Neural progenitor cell (in vitro differentiated cells): ENCODE data around the gene AKR1A1. TPM values are rescaled to one million over a fixed set of nuclear protein-coding genes. Genes with fewer than 3 reads are reported as not detected.

Source experiments
- DNase-seq: peaks from one replicate; pipeline ENCODE4 v3.0.0-alpha.2; 2016; ENCODE audit warnings: low spot score
- H2AFZ ChIP-seq: fragments of 200-600 bp; sonication (generic); replicated peaks from 2 replicates; pipeline ENCODE4 v1.6.1; 2016; ENCODE audit warnings: antibody characterized with exemption
- H3F3A ChIP-seq: fragments of 200-600 bp; sonication (generic); 2 replicates; pipeline ENCODE4 v1.6.1; 2016; ENCODE audit warnings: antibody characterized with exemption, low read depth
- H3K27ac ChIP-seq: fragments of 200-600 bp; sonication (generic); 2 replicates; pipeline ENCODE4 v1.5.1; 2016; ENCODE audit warnings: mild to moderate bottlenecking
- H3K27me3 ChIP-seq: fragments of 200-600 bp; sonication (generic); 2 replicates; pipeline ENCODE4 v1.6.1; 2016; ENCODE audit warnings: mild to moderate bottlenecking, moderate library complexity
- H3K36me3 ChIP-seq: fragments of 200-600 bp; sonication (generic); 2 replicates; pipeline ENCODE4 v1.5.1; 2016
- H3K4me1 ChIP-seq: fragments of 200-600 bp; sonication (generic); 2 replicates; pipeline ENCODE4 v1.6.1; 2016; ENCODE audit warnings: mixed run types
- H3K4me2 ChIP-seq: fragments of 200-600 bp; sonication (generic); 2 replicates; pipeline ENCODE4 v1.6.1; 2016
- H3K4me3 ChIP-seq: fragments of 200-600 bp; sonication (generic); 2 replicates; pipeline ENCODE4 v1.5.1; 2016
- H3K79me2 ChIP-seq: fragments of 200-600 bp; sonication (generic); 2 replicates; pipeline ENCODE4 v1.6.1; 2016; ENCODE audit warnings: low read depth
- H3K9ac ChIP-seq: fragments of 200-600 bp; sonication (generic); 2 replicates; pipeline ENCODE4 v1.6.1; 2016
- H3K9me3 ChIP-seq: fragments of 200-600 bp; sonication (generic); 2 replicates; pipeline ENCODE4 v1.5.1; 2016; ENCODE audit warnings: low read depth
- H4K20me1 ChIP-seq: fragments of 200-600 bp; sonication (generic); 2 replicates; pipeline ENCODE4 v1.6.1; 2016; ENCODE audit warnings: low read depth
- H3K27ac Mint-ChIP-seq: 3 replicates; pipeline ENCODE4 v1.8.0; 2021; ENCODE audit warnings: mixed read lengths
- H3K27me3 Mint-ChIP-seq: 2 replicates; pipeline ENCODE4 v1.8.0; 2022; ENCODE audit warnings: low read depth, mild to moderate bottlenecking, inconsistent platforms, moderate library complexity, mixed read lengths; ENCODE audit not compliant: insufficient read depth
- H3K36me3 Mint-ChIP-seq: 3 replicates; pipeline ENCODE4 v1.8.0; 2021; ENCODE audit warnings: mixed read lengths
- H3K4me1 Mint-ChIP-seq: 3 replicates; pipeline ENCODE4 v1.8.0; 2021; ENCODE audit warnings: mixed read lengths
- H3K4me3 Mint-ChIP-seq: 3 replicates; pipeline ENCODE4 v1.8.0; 2021; ENCODE audit warnings: mild to moderate bottlenecking, moderate library complexity, mixed read lengths
- H3K9me3 Mint-ChIP-seq: 3 replicates; pipeline ENCODE4 v1.8.0; 2020; ENCODE audit warnings: mixed read lengths
- CTCF ChIP-seq: fragments of 200-600 bp; sonication (generic); IDR thresholded peaks from 2 replicates; pipeline ENCODE4 v1.5.1; 2017; ENCODE audit warnings: antibody characterized with exemption, mild to moderate bottlenecking
- EZH2 ChIP-seq: fragments of 200-600 bp; sonication (generic); IDR thresholded peaks from 2 replicates; pipeline ENCODE4 v1.6.1; 2017; ENCODE audit warnings: antibody characterized with exemption, mild to moderate bottlenecking, moderate library complexity
- EZH2phosphoT487 ChIP-seq: fragments of 200-600 bp; sonication (generic); IDR thresholded peaks from 2 replicates; pipeline ENCODE4 v1.6.1; 2017; ENCODE audit warnings: antibody characterized with exemption
- total RNA-seq: library from RNA; depleted of rRNA; stranded (reverse); fragments of >200 nt; gene quantifications from 2 replicates; pipeline ENCODE4 v1.2.3, GENCODE V29; 2015; ENCODE audit warnings: low replicate concordance

The AKR1A1 gene
- total RNA-seq, 1 donor from 2014 or later: 129 TPM

DNA sequence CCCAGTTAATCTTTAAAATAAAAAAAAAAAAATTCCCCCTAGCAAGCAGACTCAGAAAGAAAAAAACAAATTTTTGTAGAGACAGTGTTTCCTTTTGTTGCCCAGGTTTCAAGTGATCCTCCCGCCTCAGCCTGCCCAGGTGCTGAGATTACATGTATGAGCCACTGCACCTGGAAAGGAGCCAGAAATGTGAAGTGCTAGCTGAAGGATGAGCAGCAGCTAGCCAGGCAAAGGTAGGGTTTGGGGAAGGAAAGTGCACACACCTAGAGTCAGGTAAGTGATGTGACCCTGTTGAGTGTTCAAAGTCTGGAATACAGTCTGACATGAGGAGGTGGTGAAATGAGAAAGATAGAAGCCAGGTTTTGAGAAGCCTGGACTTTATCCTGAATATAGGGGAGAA lies 1.7 kb downstream of the AKR1A1 start:
- H3K9me3 Mint-ChIP-seq: no peaks in the 10 kb centered on the region
- H3K27ac Mint-ChIP-seq: no peak overlapping the region
- TF ChIP-seq EZH2 (no peak), CTCF (no peak), EZH2phosphoT487 (no peak)
- H2AFZ ChIP-seq: no peak overlapping the region
- H3K27me3 ChIP-seq: no peaks in the 10 kb centered on the region
- peaks cover 7% of the 10 kb centered on the region for H4K20me1 ChIP-seq
- peaks cover 19% of the 10 kb centered on the region for H3K4me1 Mint-ChIP-seq
- H3K4me2 ChIP-seq: peak overlapping the region; percentile 97
- H3K4me3 Mint-ChIP-seq: peak overlapping the region; percentile 0
- H3K27ac ChIP-seq: no peak overlapping the region
- peak overlapping the region; percentile 65 for H3K4me3 ChIP-seq
- peaks cover 66% of the 10 kb centered on the region for H3K79me2 ChIP-seq
- H3K9me3 ChIP-seq: no peaks in the 10 kb centered on the region
- peaks cover 2% of the 10 kb centered on the region for H3K27me3 Mint-ChIP-seq
- H3K36me3 Mint-ChIP-seq: peaks cover 14% of the 10 kb centered on the region
- no peak for DNase-seq
- H3F3A ChIP-seq: peaks cover 14% of the 10 kb centered on the region
- H3K36me3 ChIP-seq: no peaks in the 10 kb centered on the region
- peak overlapping the region; percentile 51 for H3K9ac ChIP-seq
- H3K4me1 ChIP-seq: peaks cover 9% of the 10 kb centered on the region

DNA sequence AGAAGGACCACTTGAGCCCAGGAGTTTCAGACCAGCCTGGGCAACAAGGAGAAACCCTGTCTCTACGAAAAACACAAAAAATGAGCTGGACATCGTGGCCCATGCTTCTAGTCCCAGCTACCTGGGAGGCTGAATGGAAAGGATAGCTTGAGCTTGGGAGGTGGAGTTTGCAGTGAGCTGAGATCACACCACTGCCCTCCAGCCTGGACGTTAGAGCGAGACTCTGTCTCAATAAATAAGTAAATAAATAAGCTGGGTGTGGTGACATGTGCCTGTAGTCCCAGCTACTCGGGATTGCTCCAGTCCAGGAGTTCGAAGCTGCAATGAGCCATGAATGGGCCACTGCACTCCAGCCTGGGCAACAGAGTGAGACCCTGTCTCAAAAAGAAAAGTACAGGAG lies 3.6 kb downstream of the AKR1A1 start:
- Histone ChIP-seq H3K9ac (no peak overlapping the region), H3K4me3 (no peak overlapping the region), H3K9me3 (no peaks in the 10 kb centered on the region), H3K27me3 (no peaks in the 10 kb centered on the region), H3K79me2 (peaks cover 84% of the 10 kb centered on the region), H3F3A (peaks cover 16% of the 10 kb centered on the region), H2AFZ (no peak overlapping the region), H4K20me1 (peaks cover 18% of the 10 kb centered on the region), H3K27ac (no peak overlapping the region), H3K4me1 (peaks cover 9% of the 10 kb centered on the region), H3K4me2 (no peak overlapping the region), H3K36me3 (no peaks in the 10 kb centered on the region)
- DNase-seq: no peak
- no peak overlapping the region for H3K27ac Mint-ChIP-seq
- TF ChIP-seq EZH2phosphoT487: no peak
- no peak for TF ChIP-seq EZH2
- no peak for TF ChIP-seq CTCF
- no peak overlapping the region for H3K4me3 Mint-ChIP-seq
- peaks cover 2% of the 10 kb centered on the region for H3K27me3 Mint-ChIP-seq
- H3K36me3 Mint-ChIP-seq: peaks cover 18% of the 10 kb centered on the region
- no peaks in the 10 kb centered on the region for H3K9me3 Mint-ChIP-seq
- H3K4me1 Mint-ChIP-seq: peaks cover 22% of the 10 kb centered on the region

DNA sequence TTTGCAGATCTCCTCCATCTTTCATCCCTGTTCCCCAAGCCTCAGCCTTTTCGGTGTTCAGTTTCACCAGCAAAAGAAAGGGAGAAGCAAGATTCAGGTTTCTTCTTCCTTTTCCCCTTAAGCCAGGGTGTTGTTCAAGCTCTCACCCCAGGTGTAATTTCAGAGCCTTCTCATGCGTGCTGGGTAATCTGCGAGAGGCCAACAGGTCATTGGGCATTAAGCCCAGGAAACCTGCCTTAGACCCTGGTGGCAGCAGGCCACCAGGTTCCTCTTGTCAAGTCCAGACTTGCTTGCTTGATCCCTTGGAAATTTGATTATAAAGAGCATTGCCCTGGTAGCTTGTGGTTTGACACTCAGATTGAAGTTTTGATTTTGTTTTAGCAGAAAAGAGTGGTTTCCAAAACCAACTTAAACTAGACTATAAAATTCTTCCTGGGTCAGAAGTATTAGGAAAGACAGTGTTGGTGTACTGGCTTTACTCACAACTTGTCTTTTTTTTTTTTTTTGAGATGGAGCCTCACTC lies 6.9 kb downstream of the AKR1A1 start:
- no peak overlapping the region for H2AFZ ChIP-seq
- H3K27me3 ChIP-seq: no peaks in the 10 kb centered on the region
- H3K4me2 ChIP-seq: no peak overlapping the region
- H3K27me3 Mint-ChIP-seq: no peaks in the 10 kb centered on the region
- peak overlapping the region; percentile 49 for H3K27ac ChIP-seq
- H3K9me3 ChIP-seq: no peaks in the 10 kb centered on the region
- H3K4me1 Mint-ChIP-seq: peaks cover 7% of the 10 kb centered on the region
- H3F3A ChIP-seq: peaks cover 7% of the 10 kb centered on the region
- H3K4me3 Mint-ChIP-seq: no peak overlapping the region
- H3K4me3 ChIP-seq: no peak overlapping the region
- peaks cover 18% of the 10 kb centered on the region for H4K20me1 ChIP-seq
- H3K9ac ChIP-seq: no peak overlapping the region
- no peaks in the 10 kb centered on the region for H3K9me3 Mint-ChIP-seq
- H3K79me2 ChIP-seq: peaks cover 95% of the 10 kb centered on the region
- TF ChIP-seq EZH2phosphoT487 (no peak), EZH2 (no peak), CTCF (no peak)
- H3K4me1 ChIP-seq: no peaks in the 10 kb centered on the region
- H3K36me3 ChIP-seq: no peaks in the 10 kb centered on the region
- H3K36me3 Mint-ChIP-seq: peaks cover 29% of the 10 kb centered on the region
- no peak for DNase-seq
- H3K27ac Mint-ChIP-seq: peak overlapping the region; percentile 54
